Sciatic nerve (tissue), 2 donors: ENCODE measurements around the gene PAPPA. TPM values are rescaled to one million over a fixed set of nuclear protein-coding genes. Genes with fewer than 3 reads are reported as not detected.

Experiments used
- ATAC-seq: fragments of 200-7000 bp; cut with Tn5 transposase; one replicate; pipeline ENCODE4 v1.9.1; 2020; ENCODE audit warnings: mild to moderate bottlenecking, moderate library complexity
- DNase-seq: peaks from one replicate; pipeline ENCODE4 v3.0.0-alpha.2; 2020; ENCODE audit warnings: low spot score
- intact Hi-C: fragments of 100-400 bp; cut with DNase I; formaldehyde crosslinking; loops from one replicate; pipeline ENCODE4 v1.14.2; 2022
- total RNA-seq: library from RNA; stranded (reverse); fragmentation: NEBNext Ultra II Directional; extraction: Animal tissue kit (Norgen Biotek cat#: 25700); gene quantifications from one replicate; pipeline ENCODE4 v1.2.1, GENCODE V29; 2021
- donor health status: DM: no; HTN: no; CAD: no.
- donor health status: DM: no; HTN: no; CAD: no.

The PAPPA gene
- total RNA-seq, 1 donor from 2014 or later: 3.3 TPM

GRCh38 chr9:116451500-116452115, 298.0 kb downstream of the PAPPA start:
- ATAC-seq: no peak
- DNase-seq: no peak
- intact Hi-C loops: no loop called here
